ENCODE data around the gene MYO15B. TPM values are rescaled to one million over a fixed set of nuclear protein-coding genes. Genes with fewer than 3 reads are reported as not detected.

Gene MYO15B
- total and polyA plus RNA-seq, 2 of the 4 experiments (the other 2 are of a cell fraction), result 0.18 to 0.65 TPM

GRCh38 chr17:75642182-75642783, 54.7 kb downstream of the MYO15B start:
- H2AK5ac ChIP-seq (ENCODE audit: low read depth, low read length), result no peak overlapping the region
- H2BK120ac ChIP-seq (ENCODE audit: low read depth, low read length), result no peak overlapping the region
- no CpG with 5 or more reads among the region's 7 CpGs for WGBS, 2 experiments (ENCODE audit: extremely low coverage in 2 of 2, insufficient read length in 1 of 2)
- H3K4me1 ChIP-seq (ENCODE audit: control insufficient read depth, insufficient read depth, low read length), result no peaks in the 10 kb centered on the region
- H2BK15ac ChIP-seq (ENCODE audit: low read depth, low read length), result no peak overlapping the region
- no peak overlapping the region for H4K5ac ChIP-seq (ENCODE audit: low read depth, low read length)
- no peaks in the 10 kb centered on the region for H3K9me3 ChIP-seq (ENCODE audit: control insufficient read depth, insufficient read depth, low read length)
- no peak overlapping the region for H3K23ac ChIP-seq (ENCODE audit: low read depth, low read length)
- H3K18ac ChIP-seq (ENCODE audit: low read depth, low read length), result no peak overlapping the region
- DNase-seq, result no peak
- H3K27me3 ChIP-seq (ENCODE audit: control insufficient read depth, insufficient read depth, low read length), result no peaks in the 10 kb centered on the region
- intact Hi-C loops (cut with micrococcal nuclease), result no loop called here
- H2BK5ac ChIP-seq (ENCODE audit: low read depth, low read length, poor library complexity, severe bottlenecking), result no peak overlapping the region
- H3K14ac ChIP-seq (replicated peaks; ENCODE audit: low read depth, low read length), result no peak overlapping the region
- H4K8ac ChIP-seq (ENCODE audit: low read depth in 2 of 2, low read length in 2 of 2), result no peak overlapping the region
- no peak overlapping the region for H3K9ac ChIP-seq (ENCODE audit: low read depth, low read length)
- no peaks in the 10 kb centered on the region; the same call in 1 of the 2 replicates for H4K20me1 ChIP-seq (ENCODE audit: insufficient read depth, low read length)
- H4K91ac ChIP-seq (ENCODE audit: insufficient read depth, low read depth, low read length), result no peak overlapping the region
- no peak overlapping the region for H3K4me3 ChIP-seq (ENCODE audit: insufficient read depth, low read depth, low read length)
- dilution Hi-C loops (cut with HindIII; ENCODE audit: low sequenced_read_pairs, unreplicated experiment), result no loop called here
- no TSS peak for BruUV-seq (replicated peaks)
- H2AK9ac ChIP-seq (replicated peaks; ENCODE audit: low read depth, low read length, poor library complexity), result no peak overlapping the region
- H3K4me2 ChIP-seq (ENCODE audit: low read depth, low read length), result no peak overlapping the region
- no peak overlapping the region for H3K4ac ChIP-seq (ENCODE audit: low read depth, low read length)
- ChIA-PET CTCF (interaction anchor here (5.1 kb wide), 1 partner anchor 9 kb away, joined by 30 read pairs; the partner anchor contains the start of gene SMIM5), POLR2A (ENCODE audit: unreplicated experiment) (no interaction called here)
- no peak for ATAC-seq (ENCODE audit: low read depth)
- peaks cover 14% of the 10 kb centered on the region for H3K36me3 ChIP-seq (ENCODE audit: control insufficient read depth, insufficient read depth, low read length)
- no peak overlapping the region for H3K27ac ChIP-seq (ENCODE audit: insufficient read depth, low read length)
- in situ Hi-C loops (cut with MboI; ENCODE audit: low sequenced_read_pairs), result no loop called here
- no peak overlapping the region for H2BK20ac ChIP-seq (ENCODE audit: low read depth, low read length)
- no peak overlapping the region for H2AFZ ChIP-seq (replicated peaks; ENCODE audit: low read length, poor library complexity)
- H3K9me1 ChIP-seq (ENCODE audit: insufficient read depth, low read length), result no peaks in the 10 kb centered on the region
- no peaks in the 10 kb centered on the region; a peak in 1 of 4 replicates for H3K79me1 ChIP-seq (ENCODE audit: low read depth in 1 of 2, low read length in 2 of 2)
- no peak overlapping the region for H3K56ac ChIP-seq (ENCODE audit: extremely low read depth, insufficient read depth, low read length)
- TF ChIP-seq FOS (IDR thresholded peaks at IDR 0.05; ENCODE audit: low read depth, low read length) (no peak), NFE2L2 (IDR thresholded peaks at IDR 0.05; ENCODE audit: low read depth, low read length) (no peak), POLR2A (IDR thresholded peaks at IDR 0.05; ENCODE audit: low read depth, low read length) (no peak), CHD1 (IDR thresholded peaks at IDR 0.05; ENCODE audit: low read depth, low read length) (no peak), BHLHE40 (IDR thresholded peaks at IDR 0.05; ENCODE audit: low read depth, low read length) (no peak)

Measured in IMR-90 (cell line).